SK-N-MC (cell line): ENCODE results near the gene FBXO40.

Experiments used
- EZH2 ChIP-seq: fragments of 200-600 bp; sonication (generic); IDR thresholded peaks from one replicate; pipeline ENCODE4 v1.6.1; 2017; ENCODE audit warnings: antibody characterized with exemption
- FOXP2 ChIP-seq: optimal IDR thresholded peaks from 2 replicates; pipeline ENCODE3; 2011; ENCODE audit warnings: mild to moderate bottlenecking, moderate library complexity; ENCODE audit not compliant: insufficient read depth; ENCODE audit errors: extremely low read length, control extremely low read depth
- POLR2AphosphoS5 ChIP-seq: IDR thresholded peaks from 2 replicates; pipeline ENCODE4 v1.6.1; 2012; ENCODE audit warnings: mild to moderate bottlenecking, low read depth, low read length, borderline replicate concordance

GRCh38 chr3:121658716-121659435 is 65.7 kb downstream of the FBXO40 start:
- TF ChIP-seq EZH2 (no peak), POLR2AphosphoS5 (no peak), FOXP2 (no peak)
